K562 (cell line): ENCODE measurements around the gene IL17RA. TPM values are rescaled to one million over a fixed set of nuclear protein-coding genes. Genes with fewer than 3 reads are reported as not detected.

ENCODE experiments used
- ARHGAP35 ChIP-seq: fragments of 450-650 bp; IDR thresholded peaks from 2 replicates; pipeline ENCODE4 v1.6.1; 2018; ENCODE audit not compliant: partially characterized antibody
- NCOA4 ChIP-seq: fragments of 450-650 bp; IDR thresholded peaks from 2 replicates; pipeline ENCODE4 v1.6.1; 2018; ENCODE audit warnings: mild to moderate bottlenecking; ENCODE audit not compliant: partially characterized antibody
- RFX5 ChIP-seq: IDR thresholded peaks from 2 replicates; pipeline ENCODE4 v1.6.1; 2011; ENCODE audit warnings: low read depth, mild to moderate bottlenecking, improper control_type of control experiment, low read length
- polyA plus RNA-seq, 8 experiments: library from polyadenylated mRNA; depleted of rRNA in 4 of 8; stranded (reverse) in 5 of 8; unstranded in 3 of 8; fragments of >200 nt; fragmentation: Nextera tagmentation in 2 of 8; fragmentation: Illumina TruSeq in 1 of 8; extraction: Ambion mirVana in 2 of 8; extraction: Trizol in 1 of 8; gene quantifications; 2 replicates each; pipeline versions ENCODE4 v1.2.1 to v1.2.3, GENCODE V29; 2011 to 2014; ENCODE audit warnings: inconsistent platforms in 1 of 8, missing spikeins in 1 of 8
- total RNA-seq, 7 experiments: library from RNA; depleted of rRNA in 6 of 7; stranded (reverse); fragments of >200 nt in 6 of 7; fragmentation: Illumina TruSeq in 2 of 7; extraction: Trizol in 2 of 7; gene quantifications; 2 replicates each; pipeline versions ENCODE4 v1.2.1 to v1.2.3, GENCODE V29; 2011 to 2021; ENCODE audit warnings: low replicate concordance in 1 of 7
- TF ChIP-seq, protein P1 (sequence below): fragments of 450-650 bp; IDR thresholded peaks from 2 replicates; pipeline ENCODE4 v1.6.1; 2016; ENCODE audit warnings: mild to moderate bottlenecking, moderate library complexity

The IL17RA gene
- total and polyA plus RNA-seq, 9 of the 15 experiments (the other 6 are each of a cell fraction or from before 2014, with no cell fraction given), result 0.17 to 11.8 (median 3.7) TPM

DNA sequence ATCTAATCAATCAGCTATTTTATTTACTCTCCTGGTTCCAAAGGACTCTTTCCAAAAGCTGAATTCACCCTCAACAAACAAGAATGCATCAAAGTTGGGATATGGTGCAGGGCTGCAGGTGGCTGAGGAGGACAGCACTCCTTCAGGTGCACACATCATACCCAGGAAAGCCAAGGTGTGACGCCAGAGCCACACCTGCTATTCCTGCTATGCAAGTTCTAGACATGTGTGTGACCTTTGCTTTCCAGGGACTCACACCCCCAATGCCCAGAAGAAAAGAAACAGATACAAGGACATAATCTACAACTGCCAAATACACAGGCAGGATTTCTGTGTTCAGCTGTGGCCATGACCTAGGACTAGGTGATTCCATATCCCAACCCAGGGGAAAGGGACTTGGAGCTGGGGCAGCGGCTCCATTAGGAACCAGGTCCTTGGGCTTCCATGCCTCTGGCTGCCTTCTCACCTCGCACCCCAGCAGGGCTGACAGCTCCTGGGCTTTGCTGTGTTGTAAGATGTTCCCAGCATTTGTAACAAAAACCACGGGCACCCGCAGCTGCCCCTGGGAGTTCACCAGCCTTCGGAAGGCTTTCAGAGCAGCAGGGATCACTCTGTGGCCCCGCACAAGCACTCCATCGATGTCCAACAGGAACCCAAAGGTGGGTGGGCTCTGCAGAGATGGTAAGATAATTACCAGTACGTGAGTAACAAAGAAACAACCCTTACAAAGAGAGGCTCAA, 64.4 kb downstream of the IL17RA start (continued):
- TF ChIP-seq, protein P1, sequence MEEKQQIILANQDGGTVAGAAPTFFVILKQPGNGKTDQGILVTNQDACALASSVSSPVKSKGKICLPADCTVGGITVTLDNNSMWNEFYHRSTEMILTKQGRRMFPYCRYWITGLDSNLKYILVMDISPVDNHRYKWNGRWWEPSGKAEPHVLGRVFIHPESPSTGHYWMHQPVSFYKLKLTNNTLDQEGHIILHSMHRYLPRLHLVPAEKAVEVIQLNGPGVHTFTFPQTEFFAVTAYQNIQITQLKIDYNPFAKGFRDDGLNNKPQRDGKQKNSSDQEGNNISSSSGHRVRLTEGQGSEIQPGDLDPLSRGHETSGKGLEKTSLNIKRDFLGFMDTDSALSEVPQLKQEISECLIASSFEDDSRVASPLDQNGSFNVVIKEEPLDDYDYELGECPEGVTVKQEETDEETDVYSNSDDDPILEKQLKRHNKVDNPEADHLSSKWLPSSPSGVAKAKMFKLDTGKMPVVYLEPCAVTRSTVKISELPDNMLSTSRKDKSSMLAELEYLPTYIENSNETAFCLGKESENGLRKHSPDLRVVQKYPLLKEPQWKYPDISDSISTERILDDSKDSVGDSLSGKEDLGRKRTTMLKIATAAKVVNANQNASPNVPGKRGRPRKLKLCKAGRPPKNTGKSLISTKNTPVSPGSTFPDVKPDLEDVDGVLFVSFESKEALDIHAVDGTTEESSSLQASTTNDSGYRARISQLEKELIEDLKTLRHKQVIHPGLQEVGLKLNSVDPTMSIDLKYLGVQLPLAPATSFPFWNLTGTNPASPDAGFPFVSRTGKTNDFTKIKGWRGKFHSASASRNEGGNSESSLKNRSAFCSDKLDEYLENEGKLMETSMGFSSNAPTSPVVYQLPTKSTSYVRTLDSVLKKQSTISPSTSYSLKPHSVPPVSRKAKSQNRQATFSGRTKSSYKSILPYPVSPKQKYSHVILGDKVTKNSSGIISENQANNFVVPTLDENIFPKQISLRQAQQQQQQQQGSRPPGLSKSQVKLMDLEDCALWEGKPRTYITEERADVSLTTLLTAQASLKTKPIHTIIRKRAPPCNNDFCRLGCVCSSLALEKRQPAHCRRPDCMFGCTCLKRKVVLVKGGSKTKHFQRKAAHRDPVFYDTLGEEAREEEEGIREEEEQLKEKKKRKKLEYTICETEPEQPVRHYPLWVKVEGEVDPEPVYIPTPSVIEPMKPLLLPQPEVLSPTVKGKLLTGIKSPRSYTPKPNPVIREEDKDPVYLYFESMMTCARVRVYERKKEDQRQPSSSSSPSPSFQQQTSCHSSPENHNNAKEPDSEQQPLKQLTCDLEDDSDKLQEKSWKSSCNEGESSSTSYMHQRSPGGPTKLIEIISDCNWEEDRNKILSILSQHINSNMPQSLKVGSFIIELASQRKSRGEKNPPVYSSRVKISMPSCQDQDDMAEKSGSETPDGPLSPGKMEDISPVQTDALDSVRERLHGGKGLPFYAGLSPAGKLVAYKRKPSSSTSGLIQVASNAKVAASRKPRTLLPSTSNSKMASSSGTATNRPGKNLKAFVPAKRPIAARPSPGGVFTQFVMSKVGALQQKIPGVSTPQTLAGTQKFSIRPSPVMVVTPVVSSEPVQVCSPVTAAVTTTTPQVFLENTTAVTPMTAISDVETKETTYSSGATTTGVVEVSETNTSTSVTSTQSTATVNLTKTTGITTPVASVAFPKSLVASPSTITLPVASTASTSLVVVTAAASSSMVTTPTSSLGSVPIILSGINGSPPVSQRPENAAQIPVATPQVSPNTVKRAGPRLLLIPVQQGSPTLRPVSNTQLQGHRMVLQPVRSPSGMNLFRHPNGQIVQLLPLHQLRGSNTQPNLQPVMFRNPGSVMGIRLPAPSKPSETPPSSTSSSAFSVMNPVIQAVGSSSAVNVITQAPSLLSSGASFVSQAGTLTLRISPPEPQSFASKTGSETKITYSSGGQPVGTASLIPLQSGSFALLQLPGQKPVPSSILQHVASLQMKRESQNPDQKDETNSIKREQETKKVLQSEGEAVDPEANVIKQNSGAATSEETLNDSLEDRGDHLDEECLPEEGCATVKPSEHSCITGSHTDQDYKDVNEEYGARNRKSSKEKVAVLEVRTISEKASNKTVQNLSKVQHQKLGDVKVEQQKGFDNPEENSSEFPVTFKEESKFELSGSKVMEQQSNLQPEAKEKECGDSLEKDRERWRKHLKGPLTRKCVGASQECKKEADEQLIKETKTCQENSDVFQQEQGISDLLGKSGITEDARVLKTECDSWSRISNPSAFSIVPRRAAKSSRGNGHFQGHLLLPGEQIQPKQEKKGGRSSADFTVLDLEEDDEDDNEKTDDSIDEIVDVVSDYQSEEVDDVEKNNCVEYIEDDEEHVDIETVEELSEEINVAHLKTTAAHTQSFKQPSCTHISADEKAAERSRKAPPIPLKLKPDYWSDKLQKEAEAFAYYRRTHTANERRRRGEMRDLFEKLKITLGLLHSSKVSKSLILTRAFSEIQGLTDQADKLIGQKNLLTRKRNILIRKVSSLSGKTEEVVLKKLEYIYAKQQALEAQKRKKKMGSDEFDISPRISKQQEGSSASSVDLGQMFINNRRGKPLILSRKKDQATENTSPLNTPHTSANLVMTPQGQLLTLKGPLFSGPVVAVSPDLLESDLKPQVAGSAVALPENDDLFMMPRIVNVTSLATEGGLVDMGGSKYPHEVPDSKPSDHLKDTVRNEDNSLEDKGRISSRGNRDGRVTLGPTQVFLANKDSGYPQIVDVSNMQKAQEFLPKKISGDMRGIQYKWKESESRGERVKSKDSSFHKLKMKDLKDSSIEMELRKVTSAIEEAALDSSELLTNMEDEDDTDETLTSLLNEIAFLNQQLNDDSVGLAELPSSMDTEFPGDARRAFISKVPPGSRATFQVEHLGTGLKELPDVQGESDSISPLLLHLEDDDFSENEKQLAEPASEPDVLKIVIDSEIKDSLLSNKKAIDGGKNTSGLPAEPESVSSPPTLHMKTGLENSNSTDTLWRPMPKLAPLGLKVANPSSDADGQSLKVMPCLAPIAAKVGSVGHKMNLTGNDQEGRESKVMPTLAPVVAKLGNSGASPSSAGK, result no peak
- TF ChIP-seq RFX5, result no peak
- TF ChIP-seq ARHGAP35, result no peak
- no peak for TF ChIP-seq NCOA4
